HG03064 (cell line): ENCODE data around the gene ACSF2.

Source experiments
- ATAC-seq: cut with Tn5 transposase; IDR thresholded peaks from one replicate; pipeline ENCODE4 v1.9.1; 2021; ENCODE audit warnings: low read depth; ENCODE audit not compliant: unreplicated experiment

ACSF2 gene

DNA sequence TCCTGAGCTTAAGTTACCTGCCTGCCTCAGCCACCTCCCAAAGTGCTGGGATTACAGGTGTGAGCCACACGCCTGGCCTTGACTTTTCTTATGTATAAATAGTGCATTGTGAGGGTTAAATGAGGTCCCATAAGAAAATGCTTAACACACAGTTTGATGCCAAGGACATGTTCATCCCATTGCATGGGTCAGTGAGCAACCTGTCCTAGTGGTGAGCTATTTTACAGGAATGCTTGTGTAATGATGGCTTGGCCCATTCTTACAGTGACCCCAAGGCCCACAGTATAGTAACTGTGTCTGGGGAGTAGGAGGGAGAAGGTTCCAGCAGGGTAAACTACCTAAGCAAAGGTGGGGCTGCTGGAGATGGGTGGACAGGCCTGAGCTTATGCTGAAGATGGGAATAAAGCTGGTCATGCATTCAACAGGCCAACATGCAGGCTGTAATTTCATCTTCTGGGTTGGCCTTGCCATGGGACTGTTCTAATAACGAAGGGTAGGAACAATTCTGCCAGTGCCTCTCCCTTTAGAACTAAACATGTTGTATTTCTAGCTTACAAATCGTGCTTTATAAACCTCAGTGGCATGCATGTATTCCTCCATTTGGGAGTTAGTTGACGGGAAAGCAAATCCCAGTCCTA is 6.2 kb downstream of the ACSF2 start:
- no peak for ATAC-seq

DNA sequence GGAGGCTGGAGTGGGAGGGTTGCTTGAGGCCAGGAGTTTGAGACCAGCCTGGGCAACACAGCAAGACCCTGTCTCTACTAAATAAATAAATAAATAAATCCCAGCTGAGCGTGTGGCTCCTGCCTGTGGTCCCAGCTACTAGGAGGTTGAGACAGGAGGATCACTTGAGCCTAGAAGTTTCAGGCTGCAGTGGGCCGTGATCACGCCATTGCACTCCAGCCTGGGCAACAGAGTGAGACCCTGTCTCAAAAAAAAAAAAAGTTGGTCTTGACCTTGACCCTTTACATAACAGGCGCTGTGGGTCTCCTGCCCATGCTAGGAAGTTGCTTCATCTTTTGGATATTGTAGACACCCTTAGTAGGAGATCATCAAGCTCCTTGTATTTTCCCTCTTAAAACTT is 11.4 kb downstream of the ACSF2 start:
- no peak for ATAC-seq

DNA sequence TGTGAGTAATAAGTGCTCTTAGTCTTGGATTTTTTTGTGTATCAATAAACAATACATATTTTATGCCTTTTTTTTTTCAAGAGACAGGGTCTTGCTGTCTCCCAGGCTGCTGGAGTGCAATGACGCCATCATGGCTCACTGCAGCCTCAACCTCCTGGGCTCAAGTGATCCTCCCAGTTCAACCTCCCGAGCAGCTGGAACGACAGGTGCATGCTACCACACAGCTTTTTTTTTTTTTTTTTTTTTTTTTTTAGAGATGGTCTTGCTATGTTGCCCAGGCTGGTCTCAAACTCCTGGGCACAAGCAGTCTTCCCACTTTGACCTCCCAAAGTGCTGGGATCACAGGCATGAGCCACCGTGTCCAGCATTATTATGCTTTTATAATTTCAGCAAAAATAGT is 13.0 kb downstream of the ACSF2 start:
- no peak for ATAC-seq

DNA sequence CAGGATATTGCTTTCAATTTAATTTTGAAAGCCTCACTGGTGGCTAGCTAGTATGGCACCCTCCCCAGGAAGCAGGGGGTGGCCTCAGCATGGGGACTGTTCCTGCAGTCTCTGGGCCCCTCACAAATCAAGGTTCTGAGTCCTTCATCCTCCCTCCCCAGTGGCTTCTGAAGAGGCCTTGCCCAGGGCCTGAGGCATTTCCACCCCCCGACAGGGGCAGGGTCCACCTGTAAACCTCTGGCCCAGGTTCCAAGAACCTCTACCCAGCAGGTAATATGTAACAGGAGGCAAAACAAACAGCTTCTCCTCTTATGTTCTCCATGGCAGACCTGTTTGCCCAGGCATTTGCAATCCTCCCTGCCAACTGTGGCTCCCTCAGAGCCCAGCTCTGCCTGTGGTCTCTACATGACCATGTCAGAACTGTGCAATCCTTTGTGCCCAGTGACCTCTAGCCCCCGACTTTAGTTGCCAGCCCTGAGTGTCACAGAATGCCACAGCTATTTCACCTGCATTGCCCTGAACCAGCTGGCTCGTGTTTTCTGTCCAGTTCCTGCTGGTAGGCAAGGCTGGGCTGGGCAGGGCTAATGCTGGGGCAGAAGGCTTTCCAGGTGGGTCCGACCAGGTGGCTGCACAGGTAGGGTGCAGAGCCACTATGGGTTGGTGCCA is 14.3 kb downstream of the ACSF2 start:
- no peak for ATAC-seq

DNA sequence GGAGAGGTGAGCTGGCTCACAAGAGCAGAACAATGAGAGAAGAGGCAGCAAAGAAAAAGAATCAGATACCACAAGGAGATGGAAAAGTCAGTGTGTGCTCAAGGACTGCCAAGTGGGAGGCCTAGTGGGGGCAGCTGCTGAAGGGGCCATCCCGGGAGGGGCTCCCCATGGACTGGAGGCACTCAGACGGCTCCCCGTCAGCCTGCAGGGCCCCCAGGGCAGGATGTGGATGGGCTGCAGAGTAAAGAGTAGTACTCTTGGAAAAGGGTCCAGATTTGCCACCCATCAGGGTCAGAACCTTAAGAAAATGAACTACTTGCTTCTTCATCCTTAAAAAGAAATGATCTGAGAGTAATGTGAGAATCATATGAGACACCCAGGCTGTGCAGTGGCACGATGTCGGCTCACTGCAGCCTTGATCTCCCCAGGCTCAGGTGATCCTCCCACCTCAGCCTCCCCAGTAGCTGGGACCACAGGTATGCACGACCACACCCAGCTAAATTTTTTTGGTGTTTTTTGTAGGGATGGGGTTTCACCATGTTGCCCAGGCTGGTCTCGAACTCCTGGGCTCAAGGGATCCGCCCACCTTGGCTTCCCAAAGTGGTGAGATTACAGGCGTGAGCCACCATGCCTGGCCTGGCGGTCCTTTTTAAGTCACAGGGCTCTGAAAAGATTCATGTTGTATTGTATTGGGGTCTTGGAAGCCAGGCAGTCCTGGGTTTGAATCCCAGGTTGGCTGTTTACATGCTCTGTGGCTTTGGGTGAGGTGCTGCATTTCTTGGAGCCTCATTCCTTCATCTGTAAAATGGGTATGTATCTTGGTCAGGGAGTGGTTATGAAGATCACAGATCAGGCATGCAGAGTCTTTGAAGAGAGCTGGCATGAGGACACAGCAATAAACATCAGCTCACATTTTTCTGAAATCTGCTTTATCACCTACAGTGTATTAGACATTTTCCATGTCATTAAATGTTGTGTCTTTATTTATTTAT is 15.1 kb downstream of the ACSF2 start:
- ATAC-seq = no peak

DNA sequence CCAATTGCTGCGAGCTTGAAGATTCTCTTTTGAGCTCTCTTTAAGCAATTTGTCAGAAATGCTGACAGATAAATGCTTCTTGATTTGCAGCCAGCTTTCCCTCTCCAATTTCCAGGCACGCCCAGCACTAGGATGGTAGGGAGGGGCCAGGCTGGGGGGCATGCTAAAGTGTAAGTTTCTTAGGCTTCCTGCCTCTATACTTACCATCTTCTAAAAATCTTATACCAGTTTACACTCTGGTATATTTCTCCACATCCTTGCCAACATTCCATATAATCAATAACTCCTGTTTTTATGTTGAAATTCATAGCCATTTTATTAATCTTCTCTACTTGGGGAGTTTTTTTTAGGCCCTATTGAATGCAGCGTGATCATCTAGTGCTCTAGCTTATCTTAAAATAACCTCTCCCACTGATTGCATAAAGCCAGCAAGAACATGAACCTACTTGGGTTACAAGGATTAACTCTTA is 17.5 kb downstream of the ACSF2 start:
- no peak for ATAC-seq

DNA sequence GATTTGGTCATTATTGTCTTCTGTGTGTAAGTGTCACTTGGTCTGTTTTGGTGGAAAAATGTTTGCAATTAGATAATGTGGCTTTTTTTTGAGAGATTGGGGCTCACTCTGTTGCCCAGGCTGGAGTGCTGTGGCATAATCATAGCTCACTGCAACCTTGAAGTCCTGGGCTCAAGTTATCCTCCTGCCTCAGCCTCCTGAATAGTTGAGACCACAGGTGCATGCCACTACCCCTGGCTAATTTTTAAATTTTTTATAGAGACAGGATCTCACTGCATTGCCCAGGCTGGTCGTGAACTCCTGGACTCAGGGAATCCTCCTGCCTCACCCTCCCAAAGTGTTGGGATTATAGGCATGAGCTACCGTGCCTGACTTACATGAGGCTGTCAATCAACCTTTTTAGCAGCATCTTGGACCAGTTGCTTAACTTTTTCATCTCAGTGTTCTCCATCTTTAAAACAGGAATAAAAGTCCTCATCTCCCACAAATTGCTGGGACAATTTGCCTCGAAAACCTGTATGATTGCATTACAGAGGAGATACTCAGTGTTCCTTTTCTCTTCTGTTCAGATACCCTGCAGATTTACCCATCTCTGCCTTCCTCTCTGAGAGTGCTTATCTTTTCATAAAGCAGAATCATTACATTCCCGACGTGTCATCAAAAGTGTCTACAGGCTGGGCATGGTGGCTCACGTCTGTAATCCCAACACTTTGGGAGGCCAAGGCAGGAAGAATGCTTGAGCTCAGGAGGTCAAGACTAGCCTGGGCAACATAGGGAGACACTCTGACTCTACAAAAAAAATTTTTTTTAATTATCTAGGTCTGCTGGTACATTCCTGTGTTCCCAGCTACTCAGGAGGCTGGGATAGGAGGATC is 19.1 kb downstream of the ACSF2 start:
- no peak for ATAC-seq

DNA sequence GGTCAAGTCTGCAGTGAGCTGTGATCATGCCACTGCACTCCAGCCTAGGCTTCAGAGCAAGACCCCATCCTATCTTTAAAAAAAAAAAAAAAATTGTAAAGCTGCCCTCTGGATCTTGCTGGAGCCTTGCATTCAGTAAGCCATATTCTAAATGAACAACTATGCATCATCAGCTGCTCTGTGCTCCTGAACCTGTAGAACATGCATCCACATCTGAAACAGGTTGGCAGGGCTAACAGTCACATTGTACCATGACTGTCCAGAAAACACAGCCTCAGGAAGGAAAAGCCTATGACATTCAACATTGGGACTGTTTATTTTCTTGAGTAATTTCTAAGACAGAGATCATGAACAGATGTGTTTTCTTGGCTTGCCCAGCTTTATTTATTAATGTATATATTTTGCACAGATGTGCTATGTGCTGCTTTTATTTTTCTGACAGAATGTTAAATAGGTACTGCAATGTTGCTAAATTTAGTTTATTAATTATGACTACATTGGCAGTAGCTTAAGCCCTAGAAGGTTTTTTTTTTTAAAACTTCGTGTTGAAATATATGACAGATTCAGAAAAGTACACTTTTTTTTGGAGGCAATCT is 19.8 kb downstream of the ACSF2 start:
- no peak for ATAC-seq

DNA sequence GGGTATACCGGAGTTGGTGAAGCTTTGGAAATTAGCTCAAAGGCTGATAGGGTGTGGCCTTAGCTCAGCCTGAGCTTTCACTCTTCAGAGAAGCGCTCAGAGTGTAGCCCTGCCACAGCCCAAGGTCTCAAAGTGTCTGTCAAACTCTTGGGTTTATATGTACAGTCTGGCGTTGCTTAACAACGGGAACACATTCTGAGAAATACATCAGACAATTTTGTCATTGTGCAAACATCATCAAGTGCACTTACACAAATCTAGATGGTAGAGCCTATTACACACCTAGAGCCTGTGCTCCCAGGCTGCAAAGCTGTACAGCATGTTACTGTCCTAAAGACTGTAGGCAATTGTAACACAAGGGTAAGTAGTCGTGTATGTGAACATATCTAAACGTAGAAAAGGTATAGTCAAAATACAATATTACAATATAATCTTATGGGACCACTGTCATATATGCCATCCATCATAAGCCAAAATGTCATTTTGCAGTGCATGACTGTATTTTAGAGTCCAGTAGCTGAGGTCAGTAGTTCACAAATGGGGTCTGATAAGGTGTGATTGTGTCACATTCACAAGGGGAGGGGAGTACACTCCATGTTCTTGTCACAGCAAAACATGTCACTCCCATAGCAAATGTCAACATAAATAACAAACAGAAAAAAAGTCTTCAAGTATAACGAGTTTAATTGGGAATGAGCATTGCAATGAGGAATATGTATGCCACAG is 22.0 kb downstream of the ACSF2 start:
- ATAC-seq = no peak

DNA sequence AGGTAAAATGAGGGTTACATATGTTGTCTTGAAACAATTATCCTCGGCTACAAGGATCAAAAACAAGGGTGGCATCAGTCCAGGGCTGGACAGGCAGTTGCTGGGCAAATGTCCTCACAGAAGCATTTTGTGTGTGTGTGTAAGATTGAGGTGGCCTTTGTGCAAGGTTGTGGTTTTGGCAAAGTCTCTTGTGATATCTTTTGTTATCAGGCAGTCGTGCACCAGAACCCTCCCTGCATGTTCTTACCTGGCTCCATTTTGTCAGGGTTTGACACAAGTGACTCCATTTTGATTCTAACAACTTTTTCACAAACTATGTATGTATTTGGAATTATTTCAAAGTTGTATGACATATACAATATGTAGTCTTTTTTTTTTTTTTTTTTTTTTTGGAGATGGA is 22.6 kb downstream of the ACSF2 start:
- ATAC-seq = no peak

DNA sequence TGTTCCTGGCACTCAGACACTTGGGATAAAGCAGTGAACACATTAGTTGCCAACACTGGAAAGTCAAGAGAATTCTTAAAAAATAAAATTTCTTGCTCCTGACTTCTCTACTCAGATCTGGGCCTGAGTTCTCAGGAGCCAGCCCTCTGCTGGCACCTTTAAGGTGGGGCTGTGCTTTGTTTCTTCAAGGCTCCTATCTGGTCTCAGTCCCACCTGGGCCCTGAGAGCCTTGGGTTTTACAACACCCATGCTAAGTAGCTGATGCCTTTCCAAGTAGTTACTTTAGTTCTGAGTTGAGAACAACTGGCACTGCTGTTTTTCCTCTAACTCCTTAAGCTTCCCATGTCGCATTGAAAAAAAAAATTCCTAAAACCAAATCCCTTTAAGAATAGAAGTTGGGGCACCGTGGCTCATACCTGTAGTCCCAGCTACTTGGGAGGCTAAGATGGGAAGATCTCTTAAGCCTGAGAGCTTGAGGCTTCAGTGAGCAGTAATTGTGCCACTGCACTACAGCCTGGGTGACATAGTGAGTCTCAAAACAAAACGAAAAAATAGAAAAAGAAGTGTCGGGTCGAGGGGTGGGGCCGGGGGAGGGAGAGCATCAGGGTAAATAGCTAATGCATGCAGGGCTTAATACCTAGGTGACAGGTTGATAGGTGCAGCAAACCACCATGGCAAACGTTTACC is 26.1 kb downstream of the ACSF2 start:
- ATAC-seq = no peak

DNA sequence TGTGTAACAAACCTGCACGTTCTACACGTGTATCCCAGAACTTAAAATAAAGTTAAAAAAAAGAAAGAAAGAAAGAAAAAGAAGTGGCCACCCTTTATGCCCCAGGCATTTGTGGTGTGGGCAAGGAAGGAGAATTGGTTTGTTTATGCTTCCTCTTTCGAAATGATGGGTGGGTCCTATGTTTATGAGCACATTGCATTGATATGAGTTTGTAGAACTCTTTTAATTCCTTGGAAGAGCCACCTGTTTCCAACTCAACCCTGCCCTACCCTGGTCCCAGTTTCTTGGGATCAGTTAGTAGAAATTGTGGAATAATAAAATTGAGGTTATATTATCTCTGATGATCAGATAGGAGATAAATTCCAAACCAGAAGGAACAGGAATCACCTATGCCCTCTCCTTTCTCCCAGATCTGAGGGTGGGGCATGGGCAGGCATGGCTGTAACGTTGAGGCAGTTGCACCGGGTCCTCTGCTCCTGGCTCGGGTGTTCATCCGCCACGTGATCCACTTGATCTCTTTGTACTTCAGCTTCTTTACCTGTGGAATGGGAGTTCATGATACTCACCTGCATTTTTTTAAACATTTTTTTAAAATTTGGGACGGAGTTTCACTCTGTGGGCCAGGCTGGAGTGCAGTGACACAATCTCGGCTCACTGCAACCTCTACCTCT is 26.7 kb downstream of the ACSF2 start:
- ATAC-seq = no peak

DNA sequence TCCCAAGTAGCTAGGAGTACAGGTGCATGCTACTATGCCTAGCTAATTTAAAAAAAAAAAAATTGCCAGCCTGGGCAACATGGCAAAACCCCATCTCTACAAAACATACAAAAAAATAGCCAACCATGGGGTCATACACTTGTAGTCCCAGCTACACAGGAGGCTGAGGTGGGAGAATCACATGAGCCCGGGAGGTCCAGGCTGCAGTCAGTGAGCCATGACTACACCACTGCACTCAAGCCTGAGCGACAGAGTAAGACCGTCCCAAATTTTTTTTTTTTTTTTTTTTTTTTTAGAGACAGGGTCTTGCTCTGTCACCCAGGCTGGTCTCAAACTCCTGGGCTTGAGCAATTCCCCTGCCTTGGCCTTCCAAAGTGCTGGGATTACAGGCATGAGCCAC is 27.9 kb downstream of the ACSF2 start:
- no peak for ATAC-seq

DNA sequence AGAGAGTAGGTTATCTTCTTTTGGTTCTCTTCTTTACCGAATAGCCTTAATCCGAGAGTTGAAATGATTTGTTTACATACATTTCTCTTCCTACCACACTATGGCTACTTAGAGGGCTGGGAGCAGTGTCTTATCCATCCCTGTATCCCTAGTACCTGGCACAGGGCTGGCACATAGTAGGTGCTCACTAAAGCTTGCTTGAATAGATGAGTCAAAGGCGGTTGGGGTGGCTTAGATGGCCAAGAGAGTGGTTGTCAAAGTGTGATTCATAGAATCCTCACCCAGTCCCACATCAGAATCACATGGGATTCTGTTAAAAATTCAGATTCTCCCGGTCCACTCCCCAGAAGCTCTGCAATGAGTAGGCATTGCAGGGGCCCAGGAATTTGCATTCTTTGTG is 31.6 kb downstream of the ACSF2 start:
- ATAC-seq = no peak

DNA sequence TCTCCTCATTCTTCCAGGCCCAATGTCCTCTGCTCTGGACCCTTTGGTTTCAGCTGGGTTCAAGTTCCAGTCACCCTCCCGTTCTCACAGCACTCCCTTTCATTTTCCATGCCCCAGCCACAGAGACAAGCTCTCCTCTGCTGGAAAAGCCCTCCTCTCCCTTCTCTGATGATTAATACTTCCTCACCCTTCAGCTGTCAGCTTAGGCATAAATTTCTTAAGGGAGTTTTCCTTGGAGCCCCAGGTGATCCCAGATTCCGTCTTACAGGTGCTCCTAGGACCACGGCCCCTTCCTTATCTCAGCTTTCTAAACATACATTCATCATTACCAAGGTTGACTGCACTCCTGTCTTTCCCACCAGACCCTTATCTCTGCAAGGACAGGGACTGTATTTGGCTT is 32.3 kb downstream of the ACSF2 start:
- no peak for ATAC-seq

DNA sequence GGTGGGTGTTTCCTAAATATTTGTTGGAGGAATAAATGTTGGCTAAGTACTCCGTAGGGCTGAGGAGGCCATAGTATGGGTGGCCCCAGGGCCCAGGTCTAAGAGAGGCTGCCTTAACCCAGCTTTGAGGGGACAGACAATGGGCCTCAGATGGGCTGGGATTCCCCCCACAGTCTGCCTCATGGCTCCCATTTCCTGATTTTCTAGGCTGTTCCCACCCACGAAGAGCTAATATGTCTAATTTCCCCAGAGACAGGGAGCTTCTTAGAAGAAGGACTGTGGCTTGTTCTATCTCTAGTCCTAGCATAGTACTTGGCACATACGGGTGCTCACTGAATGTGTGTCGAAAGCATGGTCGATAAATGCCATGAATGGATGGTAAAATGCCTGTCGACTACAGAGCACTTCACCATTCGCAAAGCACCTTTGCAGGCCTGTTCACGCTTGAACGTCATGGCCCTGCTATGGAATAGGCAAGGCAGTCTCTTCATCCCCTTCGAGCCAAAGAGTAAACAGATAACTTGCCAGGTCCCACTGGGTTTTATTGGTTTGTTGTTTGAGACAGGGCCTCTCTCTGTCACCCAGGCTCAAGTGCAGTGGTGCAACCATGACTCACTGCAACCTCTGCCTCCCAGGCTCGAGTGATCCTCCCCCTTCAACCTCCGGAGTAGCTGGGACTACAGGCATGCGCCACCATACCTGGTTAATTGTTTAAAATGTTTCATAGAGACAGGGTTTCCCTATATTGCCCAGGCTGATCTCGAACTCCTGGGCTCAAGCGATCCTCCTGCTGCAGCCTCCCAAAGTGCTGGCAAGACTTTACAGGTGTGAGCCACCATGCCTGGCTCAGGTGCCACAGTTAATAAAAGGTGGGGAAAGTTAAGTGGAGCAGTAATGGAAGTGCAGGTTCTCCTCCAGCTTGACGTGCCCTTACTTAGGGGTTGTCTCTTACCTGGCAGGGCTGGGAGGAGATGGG is 33.0 kb downstream of the ACSF2 start:
- ATAC-seq = no peak

DNA sequence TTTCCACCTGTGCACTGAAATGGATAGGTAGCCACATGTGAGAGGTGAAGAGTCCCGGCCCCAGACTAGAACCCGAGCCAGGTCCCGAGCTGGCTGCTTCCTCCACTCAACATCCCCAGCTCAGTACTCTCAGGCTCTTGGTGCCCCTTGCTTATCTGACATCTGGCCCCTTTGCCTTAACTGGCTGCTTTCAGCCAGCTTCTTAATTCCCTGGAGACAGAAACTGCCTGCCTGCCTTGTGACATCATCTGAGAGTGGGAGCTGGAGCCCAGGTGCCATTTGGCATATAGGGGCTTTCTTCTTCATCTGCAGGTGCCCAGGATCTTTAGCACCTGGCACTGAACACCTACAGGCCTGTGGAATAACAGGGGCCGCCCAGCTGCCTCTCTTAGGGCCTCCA is 33.7 kb downstream of the ACSF2 start:
- ATAC-seq = no peak
